NCI-H1092 (cell line): ENCODE measurements around the gene BLID.

ENCODE experiments used
- DNase-seq: peaks from one replicate; lab custom pipeline; 2025; lab: John Stamatoyannopoulos, UW

The BLID gene

DNA sequence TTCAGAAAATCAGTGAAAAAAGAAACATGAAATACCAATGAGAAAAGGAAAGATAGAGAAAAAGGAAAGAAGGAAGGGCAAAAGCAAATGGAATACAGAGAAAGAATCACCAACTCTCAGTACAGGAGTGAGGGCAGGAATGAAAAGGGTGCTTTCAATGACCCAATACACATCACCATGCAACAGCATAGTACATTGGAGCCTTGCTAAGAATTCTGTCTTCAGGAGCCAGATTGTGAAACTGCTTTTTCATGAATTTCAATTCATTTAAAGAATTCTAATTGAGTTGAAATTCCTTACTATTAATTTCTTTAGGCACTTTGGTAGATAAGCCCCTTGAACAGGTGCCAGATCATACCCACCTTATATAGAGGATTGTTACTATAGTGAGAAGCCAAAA, 34.9 kb downstream of the BLID start:
- no peak for DNase-seq

DNA sequence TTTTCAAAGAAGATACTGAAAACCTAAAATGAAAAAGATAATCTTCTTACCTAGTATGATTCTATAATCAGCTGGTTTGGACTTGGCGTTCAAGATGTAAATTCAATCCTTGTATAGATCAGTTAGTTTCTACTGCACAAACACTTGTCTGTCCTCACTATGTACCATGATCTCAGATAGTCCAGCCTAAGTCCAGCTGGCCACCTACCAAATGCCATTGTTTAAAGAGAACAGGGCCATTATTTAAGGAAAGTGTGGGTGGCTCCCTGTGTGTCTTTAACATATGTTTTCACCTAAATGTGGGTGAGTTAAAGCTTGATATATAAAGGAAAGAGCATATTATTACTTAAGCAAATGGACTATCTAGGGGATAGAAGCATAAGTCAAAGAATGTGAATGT, 38.6 kb downstream of the BLID start:
- no peak for DNase-seq

- DNase-seq = no peak
These were observed 39.4 kb downstream of the BLID start for GRCh38 chr11:122076512-122077120.

- no peak for DNase-seq
These were observed 41.0 kb downstream of the BLID start for GRCh38 chr11:122075016-122075415.

GRCh38 chr11:122074022-122074421, 42.0 kb downstream of the BLID start:
- no peak for DNase-seq

DNA sequence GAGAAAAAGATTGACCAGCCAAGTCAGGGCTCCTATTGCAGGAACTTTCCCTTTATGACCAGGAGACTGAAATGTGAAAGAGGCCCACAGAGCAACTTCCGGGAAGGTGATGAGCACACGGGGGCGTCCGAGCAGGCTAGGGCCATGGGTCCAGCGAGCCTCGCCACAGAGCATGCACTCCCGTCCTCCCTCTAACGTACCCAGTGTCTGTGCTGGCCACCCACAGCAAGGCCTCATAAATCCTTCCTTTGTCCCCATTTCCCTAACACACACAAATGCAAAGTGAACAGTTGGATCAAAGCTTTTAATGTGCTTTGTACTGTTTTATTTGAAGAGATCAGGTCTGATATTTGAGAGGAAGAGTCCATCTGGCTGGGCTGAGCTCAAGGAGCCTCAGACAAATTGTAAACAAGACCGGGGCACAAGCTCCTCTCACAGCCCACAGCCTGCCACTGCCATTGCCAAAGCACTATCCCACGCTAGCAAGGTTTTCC, 44.3 kb downstream of the BLID start:
- DNase-seq = no peak

DNA sequence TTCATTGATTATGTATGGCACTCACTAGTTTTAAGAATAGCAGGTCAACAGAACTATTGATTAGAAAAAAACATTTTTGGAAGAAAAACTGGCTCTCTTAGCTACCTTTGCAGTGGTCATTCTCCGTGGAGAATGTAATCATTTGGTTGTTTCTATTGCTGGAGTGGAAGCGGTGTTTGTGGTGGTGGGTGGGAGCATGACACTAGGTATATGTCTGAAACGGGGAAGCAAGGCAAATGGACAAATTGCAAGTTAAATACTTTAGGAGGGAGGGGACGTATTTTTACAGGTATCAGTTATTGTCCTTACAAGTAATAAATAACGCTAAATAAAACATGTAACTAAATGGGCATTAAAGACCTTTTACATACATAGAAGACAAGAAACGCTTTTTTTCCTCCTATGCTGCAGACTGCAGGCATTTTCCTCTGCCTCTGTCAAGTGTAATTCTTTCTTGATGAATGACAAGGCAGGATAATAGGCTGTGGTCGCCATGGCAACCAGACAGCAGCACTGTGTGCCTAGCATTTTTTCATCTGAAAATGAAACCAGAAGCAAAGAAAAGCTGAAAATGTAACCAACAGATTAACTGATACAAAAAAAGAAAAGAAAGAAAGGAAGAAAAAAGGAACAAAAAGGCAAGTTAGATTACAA, 46.2 kb downstream of the BLID start:
- DNase-seq = peak; percentile 18

DNA sequence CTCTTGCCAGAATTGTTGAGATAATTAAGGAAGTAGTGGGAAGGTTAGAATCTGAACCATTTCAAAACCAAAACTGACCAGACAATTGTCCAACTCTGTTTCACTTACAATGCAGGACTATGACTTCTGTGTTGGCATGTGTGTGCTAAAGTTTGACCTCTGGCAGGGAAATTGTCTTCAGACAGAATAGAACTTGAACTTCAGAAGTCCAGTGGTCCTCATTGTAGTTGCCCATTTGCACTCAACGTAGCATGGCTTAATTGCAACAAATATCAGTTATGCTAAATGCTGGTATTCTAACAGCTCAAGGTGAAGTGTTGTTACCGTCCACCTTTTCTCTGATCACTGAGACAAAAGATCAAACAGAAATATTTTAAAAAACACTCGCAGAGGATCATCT, 47.2 kb downstream of the BLID start:
- no peak for DNase-seq

GRCh38 chr11:122068141-122068540, 47.9 kb downstream of the BLID start:
- no peak for DNase-seq
